GM23338 (cell line): ENCODE measurements around the gene INTS6. TPM values are rescaled to one million over a fixed set of nuclear protein-coding genes. Genes with fewer than 3 reads are reported as not detected.
A peak's percentile ranks its signal among the peaks of the same experiment; 100 is the strongest.

ENCODE experiments used
- ATAC-seq: fragments of 200-7000 bp; cut with Tn5 transposase; 3 replicates; pipeline ENCODE4 v1.9.1; 2020
- DNase-seq: peaks from one replicate; pipeline ENCODE4 v3.0.0-alpha.2; 2015; ENCODE audit warnings: low spot score
- H2AFZ ChIP-seq: fragments of 200-600 bp; sonication (generic); 2 replicates; pipeline ENCODE4 v1.8.0; 2016; ENCODE audit warnings: antibody characterized with exemption, mild to moderate bottlenecking, moderate library complexity
- H3F3A ChIP-seq: fragments of 200-600 bp; sonication (generic); replicated peaks from 2 replicates; pipeline ENCODE4 v1.8.0; 2017; ENCODE audit warnings: antibody characterized with exemption, mixed run types, low read depth
- H3K27ac ChIP-seq: fragments of 200-600 bp; sonication (generic); 2 replicates; pipeline ENCODE4 v1.6.1; 2016; ENCODE audit warnings: low read depth
- H3K27me3 ChIP-seq: fragments of 200-600 bp; sonication (generic); 2 replicates; pipeline ENCODE4 v1.8.0; 2016; ENCODE audit warnings: mild to moderate bottlenecking, mixed run types, moderate library complexity; ENCODE audit not compliant: insufficient read depth
- H3K36me3 ChIP-seq: fragments of 200-600 bp; sonication (generic); 2 replicates; pipeline ENCODE4 v1.8.0; 2016; ENCODE audit warnings: mild to moderate bottlenecking; ENCODE audit not compliant: insufficient read depth
- H3K4me1 ChIP-seq: fragments of 200-600 bp; sonication (generic); 2 replicates; pipeline ENCODE4 v1.8.0; 2016; ENCODE audit warnings: mild to moderate bottlenecking, moderate library complexity; ENCODE audit not compliant: insufficient read depth
- H3K4me2 ChIP-seq: fragments of 200-600 bp; sonication (generic); 2 replicates; pipeline ENCODE4 v1.7.1; 2017; ENCODE audit warnings: mixed run types
- H3K4me3 ChIP-seq: fragments of 200-600 bp; sonication (generic); 2 replicates; pipeline ENCODE4 v1.6.1; 2016; ENCODE audit warnings: mixed run types
- H3K79me2 ChIP-seq: fragments of 200-600 bp; sonication (generic); replicated peaks from 2 replicates; pipeline ENCODE4 v1.8.0; 2017; ENCODE audit warnings: mild to moderate bottlenecking; ENCODE audit not compliant: insufficient read depth
- H3K9me2 ChIP-seq: fragments of 200-600 bp; sonication (generic); 2 replicates; pipeline ENCODE4 v1.8.0; 2017; ENCODE audit not compliant: insufficient read depth
- H4K20me1 ChIP-seq: fragments of 200-600 bp; sonication (generic); replicated peaks from 2 replicates; pipeline ENCODE4 v1.8.0; 2017; ENCODE audit warnings: mild to moderate bottlenecking; ENCODE audit not compliant: insufficient read depth
- H3K27ac Mint-ChIP-seq: 2 replicates; pipeline ENCODE4 v1.8.0; 2020; ENCODE audit warnings: inconsistent platforms, mild to moderate bottlenecking, moderate library complexity, mixed read lengths
- H3K27me3 Mint-ChIP-seq: 3 replicates; pipeline ENCODE4 v1.8.0; 2022; ENCODE audit warnings: low read depth, mild to moderate bottlenecking, moderate library complexity, mixed read lengths, inconsistent platforms; ENCODE audit not compliant: insufficient read depth, poor library complexity
- H3K36me3 Mint-ChIP-seq: 3 replicates; pipeline ENCODE4 v1.8.0; 2021; ENCODE audit warnings: low read depth, mild to moderate bottlenecking, inconsistent platforms, moderate library complexity, mixed read lengths
- H3K4me1 Mint-ChIP-seq: 3 replicates; pipeline ENCODE4 v1.8.0; 2020; ENCODE audit warnings: mild to moderate bottlenecking, inconsistent platforms, mixed read lengths
- H3K4me3 Mint-ChIP-seq: 3 replicates; pipeline ENCODE4 v1.8.0; 2021; ENCODE audit warnings: moderate library complexity, mild to moderate bottlenecking, inconsistent platforms, mixed read lengths
- H3K9me3 Mint-ChIP-seq: 3 replicates; pipeline ENCODE4 v1.8.0; 2020; ENCODE audit warnings: moderate library complexity, mild to moderate bottlenecking, inconsistent platforms, mixed read lengths
- CREB1 ChIP-seq: fragments of 250-450 bp; sonication (Bioruptor Pico); IDR thresholded peaks from 2 replicates; pipeline ENCODE4 v1.5.0; 2020; ENCODE audit warnings: low read depth, mild to moderate bottlenecking, moderate library complexity
- CTCF ChIP-seq, 2 experiments: fragments of 200-600 bp in 1 of 2; sonication (generic) in 1 of 2; conservative IDR thresholded peaks; 2 replicates each; pipeline versions ENCODE4 v1.5.1 to v1.6.1; 2016 to 2017; ENCODE audit warnings: antibody characterized with exemption in 2 of 2, low read depth in 2 of 2, mild to moderate bottlenecking in 2 of 2, moderate library complexity in 1 of 2
- ETS1 ChIP-seq: IDR thresholded peaks from 2 replicates; pipeline ENCODE4 v1.6.1; 2016; ENCODE audit warnings: antibody characterized with exemption
- EZH2 ChIP-seq: fragments of 200-600 bp; sonication (generic); IDR thresholded peaks from one replicate; pipeline ENCODE4 v1.8.0; 2017; ENCODE audit warnings: antibody characterized with exemption, mild to moderate bottlenecking, low read depth; ENCODE audit not compliant: unreplicated experiment
- EZH2phosphoT487 ChIP-seq: fragments of 200-600 bp; sonication (generic); IDR thresholded peaks from one replicate; pipeline ENCODE4 v1.8.1; 2018; ENCODE audit warnings: antibody characterized with exemption; ENCODE audit not compliant: unreplicated experiment
- JUNB ChIP-seq: IDR thresholded peaks from one replicate; pipeline ENCODE4 v1.6.1; 2016; ENCODE audit warnings: antibody characterized with exemption; ENCODE audit not compliant: unreplicated experiment
- NANOG ChIP-seq: IDR thresholded peaks from 2 replicates; pipeline ENCODE4 v1.6.1; 2016; ENCODE audit warnings: antibody characterized with exemption, borderline replicate concordance
- POLR2AphosphoS5 ChIP-seq: IDR thresholded peaks from 2 replicates; pipeline ENCODE4 v1.6.1; 2016; ENCODE audit warnings: antibody characterized with exemption, low read depth
- REST ChIP-seq: IDR thresholded peaks from one replicate; pipeline ENCODE4 v1.6.1; 2018; ENCODE audit warnings: antibody characterized with exemption; ENCODE audit not compliant: unreplicated experiment
- STAT1 ChIP-seq: IDR thresholded peaks from one replicate; pipeline ENCODE4 v1.6.1; 2016; ENCODE audit warnings: antibody characterized with exemption; ENCODE audit not compliant: unreplicated experiment
- ZNF114 ChIP-seq: fragments of 250-450 bp; sonication (Bioruptor Pico); IDR thresholded peaks from 2 replicates; pipeline ENCODE4 v1.5.0; 2020; ENCODE audit warnings: mild to moderate bottlenecking, moderate library complexity
- ZNF331 ChIP-seq: fragments of 250-450 bp; sonication (Bioruptor Pico); IDR thresholded peaks from 2 replicates; pipeline ENCODE4 v1.5.0; 2020; ENCODE audit warnings: low read depth, mild to moderate bottlenecking, moderate library complexity
- ZNF462 ChIP-seq: fragments of 250-450 bp; sonication (Bioruptor Pico); IDR thresholded peaks from 2 replicates; pipeline ENCODE4 v1.5.0; 2020; ENCODE audit warnings: mild to moderate bottlenecking, moderate library complexity
- polyA plus RNA-seq: library from polyadenylated mRNA; unstranded; fragments of >200 nt; fragmentation: Nextera tagmentation; extraction: Ambion mirVana; gene quantifications from 2 replicates; pipeline ENCODE4 v1.2.1, GENCODE V29; 2016
- total RNA-seq: library from RNA; depleted of rRNA; stranded (reverse); fragments of >200 nt; shearing (Covaris generic); gene quantifications from 2 replicates; pipeline ENCODE4 v1.2.3, GENCODE V29; 2014

The INTS6 gene
- total and polyA plus RNA-seq, 2 experiments from 2014 or later = 24.8 to 38.6 TPM

GRCh38 chr13:51339952-51340732 is 112.7 kb downstream of the INTS6 start:
- Mint-ChIP-seq H3K27ac (no peak overlapping the region), H3K36me3 (no peaks in the 10 kb centered on the region), H3K9me3 (no peaks in the 10 kb centered on the region), H3K27me3 (peaks cover 7% of the 10 kb centered on the region), H3K4me1 (peaks cover 48% of the 10 kb centered on the region), H3K4me3 (no peak overlapping the region)
- Histone ChIP-seq H2AFZ (peak overlapping the region; percentile 94), H3K4me2 (no peak overlapping the region), H3K79me2 (no peaks in the 10 kb centered on the region), H3K27me3 (no peaks in the 10 kb centered on the region), H3K27ac (no peak overlapping the region), H3K36me3 (no peaks in the 10 kb centered on the region), H3F3A (no peaks in the 10 kb centered on the region), H3K4me3 (no peak overlapping the region), H4K20me1 (no peaks in the 10 kb centered on the region), H3K4me1 (peaks cover 17% of the 10 kb centered on the region; the same call in 1 of the 2 replicates), H3K9me2 (no peaks in the 10 kb centered on the region)
- no peak for ATAC-seq
- no peak for DNase-seq
- TF ChIP-seq ZNF114 = no peak
- no peak for TF ChIP-seq REST
- no peak for TF ChIP-seq ZNF462 (CRISPR knock-in tag)
- no peak for TF ChIP-seq EZH2phosphoT487
- TF ChIP-seq POLR2AphosphoS5 = no peak
- TF ChIP-seq ETS1 = no peak
- no peak for TF ChIP-seq CTCF (conservative IDR thresholded peaks at IDR 0.05; ENCODE audit: low read depth in 2 of 2)
- no peak for TF ChIP-seq EZH2
- no peak for TF ChIP-seq NANOG
- TF ChIP-seq JUNB = no peak
- no peak for TF ChIP-seq STAT1
- no peak for TF ChIP-seq ZNF331 (CRISPR knock-in tag)
- TF ChIP-seq CREB1 (CRISPR knock-in tag) = no peak
